Measurements from ENCODE around the gene HNF4A.

DNA sequence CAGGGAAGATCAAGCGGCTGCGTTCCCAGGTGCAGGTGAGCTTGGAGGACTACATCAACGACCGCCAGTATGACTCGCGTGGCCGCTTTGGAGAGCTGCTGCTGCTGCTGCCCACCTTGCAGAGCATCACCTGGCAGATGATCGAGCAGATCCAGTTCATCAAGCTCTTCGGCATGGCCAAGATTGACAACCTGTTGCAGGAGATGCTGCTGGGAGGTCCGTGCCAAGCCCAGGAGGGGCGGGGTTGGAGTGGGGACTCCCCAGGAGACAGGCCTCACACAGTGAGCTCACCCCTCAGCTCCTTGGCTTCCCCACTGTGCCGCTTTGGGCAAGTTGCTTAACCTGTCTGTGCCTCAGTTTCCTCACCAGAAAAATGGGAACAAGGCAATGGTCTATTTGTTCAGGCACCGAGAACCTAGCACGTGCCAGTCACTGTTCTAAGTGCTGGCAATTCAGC, 68.6 kb downstream of the HNF4A start:
- TF ChIP-seq, protein P1, sequence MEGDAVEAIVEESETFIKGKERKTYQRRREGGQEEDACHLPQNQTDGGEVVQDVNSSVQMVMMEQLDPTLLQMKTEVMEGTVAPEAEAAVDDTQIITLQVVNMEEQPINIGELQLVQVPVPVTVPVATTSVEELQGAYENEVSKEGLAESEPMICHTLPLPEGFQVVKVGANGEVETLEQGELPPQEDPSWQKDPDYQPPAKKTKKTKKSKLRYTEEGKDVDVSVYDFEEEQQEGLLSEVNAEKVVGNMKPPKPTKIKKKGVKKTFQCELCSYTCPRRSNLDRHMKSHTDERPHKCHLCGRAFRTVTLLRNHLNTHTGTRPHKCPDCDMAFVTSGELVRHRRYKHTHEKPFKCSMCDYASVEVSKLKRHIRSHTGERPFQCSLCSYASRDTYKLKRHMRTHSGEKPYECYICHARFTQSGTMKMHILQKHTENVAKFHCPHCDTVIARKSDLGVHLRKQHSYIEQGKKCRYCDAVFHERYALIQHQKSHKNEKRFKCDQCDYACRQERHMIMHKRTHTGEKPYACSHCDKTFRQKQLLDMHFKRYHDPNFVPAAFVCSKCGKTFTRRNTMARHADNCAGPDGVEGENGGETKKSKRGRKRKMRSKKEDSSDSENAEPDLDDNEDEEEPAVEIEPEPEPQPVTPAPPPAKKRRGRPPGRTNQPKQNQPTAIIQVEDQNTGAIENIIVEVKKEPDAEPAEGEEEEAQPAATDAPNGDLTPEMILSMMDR (IDR thresholded peaks at IDR 0.05), result no peak
- TF ChIP-seq EP300 (IDR thresholded peaks at IDR 0.05), result no peak
